PC-9 (cell line): ENCODE measurements around the gene SRGAP3. TPM values are rescaled to one million over a fixed set of nuclear protein-coding genes. Genes with fewer than 3 reads are reported as not detected.

Experiments
- BruUV-seq: library from RNA; stranded (reverse); fragments of 400-500 nt; replicated peaks from 2 replicates; lab custom pipeline; 2021; lab: Mats Ljungman, UMichigan
- CTCF ChIA-PET: fragments of 300-600 bp; sonication (Branson Sonifier 250); formaldehyde crosslinking; loops from one replicate; lab custom pipeline; 2022; ENCODE audit warnings: antibody characterized with exemption; lab: Charles Lee
- POLR2A ChIA-PET: fragments of 300-600 bp; sonication (Branson Sonifier 250); formaldehyde crosslinking; loops from one replicate; lab custom pipeline; 2022; ENCODE audit warnings: antibody characterized with exemption; ENCODE audit not compliant: unreplicated experiment; lab: Charles Lee
- DNase-seq, 2 experiments: peaks; one replicate each; pipeline versions ENCODE4 v3.0.0 to v3.0.0-alpha.2; 2015 to 2022; ENCODE audit warnings: mixed read lengths in 1 of 2
- H2AFZ ChIP-seq: fragments of 200-600 bp; sonication (generic); 2 replicates; pipeline ENCODE4 v1.8.1; 2017; ENCODE audit warnings: antibody characterized with exemption
- H3F3A ChIP-seq: fragments of 200-600 bp; sonication (generic); 2 replicates; pipeline ENCODE4 v1.8.1; 2017; ENCODE audit warnings: antibody characterized with exemption, mild to moderate bottlenecking, low read depth; ENCODE audit not compliant: insufficient read depth
- H3K27ac ChIP-seq: fragments of 200-600 bp; sonication (generic); 2 replicates; pipeline ENCODE4 v1.6.1; 2016; ENCODE audit warnings: mixed run types
- H3K27me3 ChIP-seq: fragments of 200-600 bp; sonication (generic); 2 replicates; pipeline ENCODE4 v1.6.1; 2016; ENCODE audit warnings: low read depth, mixed run types; ENCODE audit not compliant: insufficient read depth
- H3K36me3 ChIP-seq: fragments of 200-600 bp; sonication (generic); 2 replicates; pipeline ENCODE4 v1.6.1; 2016; ENCODE audit warnings: low read depth, mixed run types
- H3K4me1 ChIP-seq: fragments of 200-600 bp; sonication (generic); replicated peaks from 2 replicates; pipeline ENCODE4 v1.6.1; 2016; ENCODE audit warnings: mixed run types; ENCODE audit not compliant: insufficient read depth
- H3K4me2 ChIP-seq: fragments of 200-600 bp; sonication (generic); 2 replicates; pipeline ENCODE4 v1.6.1; 2017; ENCODE audit warnings: mixed run types
- H3K4me3 ChIP-seq: fragments of 200-600 bp; sonication (generic); 2 replicates; pipeline ENCODE4 v1.6.1; 2016; ENCODE audit warnings: mixed run types
- H3K79me2 ChIP-seq: fragments of 200-600 bp; sonication (generic); 2 replicates; pipeline ENCODE4 v1.6.1; 2017; ENCODE audit warnings: low read depth, mixed run types
- H3K9me2 ChIP-seq: fragments of 200-600 bp; sonication (generic); 2 replicates; pipeline ENCODE4 v1.8.1; 2017; ENCODE audit warnings: mild to moderate bottlenecking; ENCODE audit not compliant: insufficient read depth
- H3K9me3 ChIP-seq: fragments of 200-600 bp; sonication (generic); 2 replicates; pipeline ENCODE4 v1.8.1; 2016; ENCODE audit warnings: low read depth; ENCODE audit not compliant: insufficient read depth
- H4K20me1 ChIP-seq: fragments of 200-600 bp; sonication (generic); 2 replicates; pipeline ENCODE4 v1.8.1; 2017; ENCODE audit not compliant: insufficient read depth
- EZH2 ChIP-seq: fragments of 200-600 bp; sonication (generic); IDR thresholded peaks from 2 replicates; pipeline ENCODE4 v1.8.0; 2017; ENCODE audit warnings: antibody characterized with exemption, low read depth
- intact Hi-C: fragments of 100-400 bp; cut with micrococcal nuclease; formaldehyde crosslinking; loops from one replicate; pipeline ENCODE4 v1.10.0; 2022; ENCODE audit not compliant: unreplicated experiment
- total RNA-seq: library from RNA; stranded (reverse); gene quantifications from 2 replicates; pipeline ENCODE4 v1.2.3, GENCODE V29; 2021
- TF ChIP-seq, protein P1 (sequence below): fragments of 200-600 bp; sonication (generic); conservative IDR thresholded peaks from 2 replicates; pipeline ENCODE4 v1.6.1; 2017; ENCODE audit warnings: mixed run types, antibody characterized with exemption, mild to moderate bottlenecking, moderate library complexity

SRGAP3 gene
- total RNA-seq, 1 experiment from 2014 or later = 17.5 TPM

DNA sequence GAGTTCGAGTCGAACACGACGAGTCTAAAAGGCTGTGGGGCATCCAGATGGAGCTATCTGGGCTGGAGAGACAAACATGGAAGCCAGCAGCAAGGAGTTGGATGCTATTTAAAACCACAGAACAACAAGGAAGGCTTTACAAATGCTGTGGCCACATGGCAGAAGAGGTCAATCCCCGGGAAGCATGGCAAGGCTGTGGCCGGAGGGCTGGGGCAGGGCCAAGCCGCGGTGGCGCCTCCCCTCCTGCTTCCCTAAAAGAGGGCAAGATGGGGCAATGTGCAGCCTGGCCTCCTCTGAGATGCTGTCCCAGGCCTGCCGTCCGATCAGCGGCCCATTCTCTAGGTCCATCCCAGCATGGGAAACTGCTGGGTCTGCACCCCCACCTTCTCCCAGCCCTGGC is 139.1 kb downstream of the SRGAP3 start:
- TF ChIP-seq, protein P1, sequence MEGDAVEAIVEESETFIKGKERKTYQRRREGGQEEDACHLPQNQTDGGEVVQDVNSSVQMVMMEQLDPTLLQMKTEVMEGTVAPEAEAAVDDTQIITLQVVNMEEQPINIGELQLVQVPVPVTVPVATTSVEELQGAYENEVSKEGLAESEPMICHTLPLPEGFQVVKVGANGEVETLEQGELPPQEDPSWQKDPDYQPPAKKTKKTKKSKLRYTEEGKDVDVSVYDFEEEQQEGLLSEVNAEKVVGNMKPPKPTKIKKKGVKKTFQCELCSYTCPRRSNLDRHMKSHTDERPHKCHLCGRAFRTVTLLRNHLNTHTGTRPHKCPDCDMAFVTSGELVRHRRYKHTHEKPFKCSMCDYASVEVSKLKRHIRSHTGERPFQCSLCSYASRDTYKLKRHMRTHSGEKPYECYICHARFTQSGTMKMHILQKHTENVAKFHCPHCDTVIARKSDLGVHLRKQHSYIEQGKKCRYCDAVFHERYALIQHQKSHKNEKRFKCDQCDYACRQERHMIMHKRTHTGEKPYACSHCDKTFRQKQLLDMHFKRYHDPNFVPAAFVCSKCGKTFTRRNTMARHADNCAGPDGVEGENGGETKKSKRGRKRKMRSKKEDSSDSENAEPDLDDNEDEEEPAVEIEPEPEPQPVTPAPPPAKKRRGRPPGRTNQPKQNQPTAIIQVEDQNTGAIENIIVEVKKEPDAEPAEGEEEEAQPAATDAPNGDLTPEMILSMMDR = no peak
- no peak for TF ChIP-seq EZH2
- Histone ChIP-seq H3K4me2 (no peak overlapping the region), H3K27ac (no peak overlapping the region), H3K4me1 (no peaks in the 10 kb centered on the region), H3F3A (no peaks in the 10 kb centered on the region), H4K20me1 (no peaks in the 10 kb centered on the region), H2AFZ (no peak overlapping the region), H3K4me3 (no peak overlapping the region), H3K9me3 (no peaks in the 10 kb centered on the region), H3K27me3 (no peaks in the 10 kb centered on the region), H3K79me2 (no peaks in the 10 kb centered on the region), H3K36me3 (no peaks in the 10 kb centered on the region), H3K9me2 (no peaks in the 10 kb centered on the region)
- no TSS peak for BruUV-seq
- ChIA-PET CTCF (no interaction called here), POLR2A (no interaction called here)
- intact Hi-C loops = no loop called here
- no peak for DNase-seq

DNA sequence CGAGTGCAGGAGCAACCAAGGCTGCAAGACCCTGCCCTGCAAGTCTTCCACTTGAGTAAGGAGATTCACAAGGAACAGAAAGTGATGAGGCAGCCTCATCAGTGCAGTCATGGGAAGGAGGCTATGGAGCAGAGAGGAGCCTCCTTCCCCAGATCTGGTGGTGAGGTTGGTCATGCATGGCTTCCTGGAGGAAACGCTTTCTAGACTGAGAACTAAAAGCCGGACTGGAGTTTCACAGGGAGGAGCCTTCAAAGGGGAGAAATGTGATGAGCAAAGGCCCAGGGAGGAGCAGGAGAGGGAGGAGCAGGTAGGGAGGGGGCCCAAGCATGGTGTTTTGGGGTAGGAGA is 139.9 kb downstream of the SRGAP3 start:
- no peak overlapping the region for H3K4me2 ChIP-seq
- intact Hi-C loops = no loop called here
- DNase-seq = no peak
- no peaks in the 10 kb centered on the region for H3K9me2 ChIP-seq
- ChIA-PET CTCF (no interaction called here), POLR2A (no interaction called here)
- no peak overlapping the region for H3K27ac ChIP-seq
- no peaks in the 10 kb centered on the region for H4K20me1 ChIP-seq
- BruUV-seq = no TSS peak
- H2AFZ ChIP-seq = no peak overlapping the region
- H3K79me2 ChIP-seq = no peaks in the 10 kb centered on the region
- no peak for TF ChIP-seq EZH2
- TF ChIP-seq, protein P1 = no peak
- H3K4me3 ChIP-seq = no peak overlapping the region
- no peaks in the 10 kb centered on the region for H3F3A ChIP-seq
- H3K27me3 ChIP-seq = no peaks in the 10 kb centered on the region
- H3K4me1 ChIP-seq = no peaks in the 10 kb centered on the region
- H3K36me3 ChIP-seq = no peaks in the 10 kb centered on the region
- no peaks in the 10 kb centered on the region for H3K9me3 ChIP-seq

DNA sequence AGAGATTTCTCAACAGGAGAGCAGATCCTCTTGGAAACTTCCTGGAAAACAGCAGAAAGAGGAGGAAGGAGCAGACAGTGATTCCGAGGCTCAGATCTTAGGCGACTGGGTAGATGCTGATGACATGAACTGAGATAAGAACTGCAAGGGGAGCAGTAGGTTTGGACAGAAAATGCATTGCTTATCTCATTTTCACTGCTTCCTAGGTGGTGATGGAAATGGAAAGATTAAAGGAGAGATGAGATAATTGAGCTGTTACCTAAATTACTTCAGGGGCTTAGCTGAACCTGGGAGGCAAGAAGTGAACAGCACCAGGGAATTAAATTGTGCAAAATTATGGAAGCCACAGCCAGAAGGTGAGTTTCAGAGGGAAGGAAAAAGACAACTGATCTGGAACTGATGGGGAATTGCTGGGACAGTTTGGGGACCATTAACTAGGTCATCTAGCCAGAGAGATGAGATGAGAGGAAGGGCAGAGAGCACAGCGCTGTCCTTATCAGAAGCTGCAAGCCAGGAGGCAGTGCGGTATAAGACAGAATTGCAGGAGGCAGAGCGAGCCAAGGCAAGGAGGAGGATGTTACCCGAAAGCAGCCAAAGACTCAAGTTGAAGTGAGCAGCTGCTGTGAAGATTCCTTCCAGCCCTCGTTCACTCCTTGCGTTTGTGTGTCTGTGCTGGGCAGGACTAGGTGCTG is 140.4 kb downstream of the SRGAP3 start:
- no peak for DNase-seq
- H3K79me2 ChIP-seq = no peaks in the 10 kb centered on the region
- ChIA-PET POLR2A (no interaction called here), CTCF (no interaction called here)
- no peaks in the 10 kb centered on the region for H3K9me3 ChIP-seq
- no peaks in the 10 kb centered on the region for H3K36me3 ChIP-seq
- H3K9me2 ChIP-seq = no peaks in the 10 kb centered on the region
- no peak overlapping the region for H3K27ac ChIP-seq
- TF ChIP-seq, protein P1 = no peak
- TF ChIP-seq EZH2 = no peak
- no peaks in the 10 kb centered on the region for H3K4me1 ChIP-seq
- H3K4me3 ChIP-seq = no peak overlapping the region
- BruUV-seq = no TSS peak
- intact Hi-C loops = no loop called here
- H2AFZ ChIP-seq = no peak overlapping the region
- no peaks in the 10 kb centered on the region for H3F3A ChIP-seq
- no peaks in the 10 kb centered on the region for H4K20me1 ChIP-seq
- no peaks in the 10 kb centered on the region for H3K27me3 ChIP-seq
- no peak overlapping the region for H3K4me2 ChIP-seq
